Activated T-cell treated with anti-CD3 and anti-CD28 coated beads for 1 hour (primary cell): Measurements from ENCODE around the gene LILRB5.
A peak's percentile ranks its signal among the peaks of the same experiment; 100 is the strongest.
"Not testable (repeated sequence)": the region's sequence is repeated elsewhere in the genome, so short reads cannot be mapped to it uniquely, and the experiment has no call there.

Source experiments
- DNase-seq: peaks from one replicate; pipeline ENCODE4 v3.0.0-alpha.2; 2020; ENCODE audit warnings: low read depth

LILRB5 gene

DNA sequence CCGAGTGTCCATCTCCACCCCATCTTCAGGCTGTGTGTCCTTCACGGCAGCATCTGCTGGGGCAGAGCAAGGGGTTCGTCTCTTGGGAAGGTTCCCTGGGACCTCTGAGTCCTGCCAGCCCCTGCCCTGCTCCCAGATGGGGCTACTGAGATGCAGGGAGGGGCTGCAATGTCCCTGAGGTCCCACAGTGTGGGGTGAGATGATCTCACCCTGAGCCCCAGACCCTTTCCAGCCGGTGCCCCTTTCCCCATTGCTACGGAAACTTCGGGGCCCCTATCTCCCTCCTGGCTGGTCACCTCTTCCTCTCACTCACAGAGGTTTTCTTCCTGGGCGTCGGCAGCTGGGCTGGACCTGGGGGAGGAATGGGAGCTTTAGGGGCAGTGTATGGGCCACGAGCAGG, 18.9 kb upstream of the LILRB5 start:
- no peak for DNase-seq

DNA sequence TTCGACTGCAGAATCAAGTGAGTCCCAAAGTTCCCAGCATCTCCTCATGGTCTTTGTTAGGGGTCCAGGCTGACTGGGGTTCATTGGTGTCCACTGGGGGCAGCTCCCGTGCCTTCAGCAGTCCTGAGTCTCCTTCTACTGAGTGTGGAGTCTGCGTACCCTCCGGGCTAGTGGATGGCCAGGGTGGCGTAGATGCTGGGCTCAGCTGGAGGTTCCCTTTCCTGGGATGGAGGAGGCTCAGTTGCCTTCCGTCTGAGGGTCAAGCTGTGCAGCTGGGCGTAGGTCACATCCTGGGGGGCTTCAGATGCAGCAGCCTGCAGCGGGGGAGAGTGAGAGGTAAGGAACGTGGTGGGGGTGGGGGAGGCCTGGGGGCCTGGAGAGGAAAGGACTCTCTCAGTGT, 17.4 kb upstream of the LILRB5 start:
- not testable (repeated sequence) for DNase-seq

GRCh38 chr19:54273821-54274220, 16.7 kb upstream of the LILRB5 start:
- DNase-seq: no peak

GRCh38 chr19:54272181-54272580, 15.1 kb upstream of the LILRB5 start:
- DNase-seq: not testable (repeated sequence)

DNA sequence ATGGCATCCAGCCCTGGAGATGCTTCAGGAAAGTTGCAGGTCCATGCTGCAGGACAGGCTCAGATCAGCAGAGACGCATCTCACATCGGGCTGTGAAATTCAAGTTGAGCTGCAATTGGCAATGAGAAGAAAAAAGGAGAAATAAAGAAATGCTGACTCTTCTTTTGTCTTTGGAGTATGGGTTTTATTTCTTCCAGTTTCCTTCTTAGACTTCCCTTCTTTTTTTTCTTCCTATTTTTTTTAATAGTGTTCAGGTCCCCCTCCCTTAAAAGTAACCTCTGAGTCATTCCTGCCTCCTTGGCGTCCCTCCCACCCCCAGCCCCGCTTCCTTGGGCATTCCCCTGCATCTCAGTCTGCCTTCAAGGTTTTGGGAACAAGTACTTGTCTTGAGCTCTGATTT, 14.5 kb upstream of the LILRB5 start:
- not testable (repeated sequence) for DNase-seq

GRCh38 chr19:54271106-54271505, 14.0 kb upstream of the LILRB5 start:
- no peak for DNase-seq

DNA sequence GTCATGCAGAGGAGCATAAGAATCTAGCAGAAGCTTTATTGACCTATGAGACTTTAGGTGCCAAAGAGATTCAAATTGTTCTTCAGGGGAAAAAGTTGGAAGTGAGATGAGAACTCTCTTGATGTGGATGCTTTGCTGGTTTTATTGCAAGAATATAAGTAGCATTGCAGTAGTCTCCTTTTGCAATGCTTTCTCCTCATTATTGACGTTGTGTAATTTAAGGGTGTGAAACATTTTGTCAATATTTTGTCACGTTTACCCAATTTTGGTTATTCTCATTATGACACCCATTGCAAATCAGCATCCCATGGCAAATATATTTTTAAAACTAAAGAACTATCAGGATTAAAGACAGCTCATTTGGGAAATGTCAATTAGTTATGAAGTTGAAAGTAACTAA, 11.9 kb upstream of the LILRB5 start:
- no peak for DNase-seq

- peak; percentile 61 for DNase-seq
Measured at GRCh38 chr19:54266133-54266532, 9.1 kb upstream of the LILRB5 start.

- DNase-seq: no peak
Measured at GRCh38 chr19:54262470-54262869, 5.4 kb upstream of the LILRB5 start.

GRCh38 chr19:54262066-54262465, 5.0 kb upstream of the LILRB5 start:
- no peak for DNase-seq

DNA sequence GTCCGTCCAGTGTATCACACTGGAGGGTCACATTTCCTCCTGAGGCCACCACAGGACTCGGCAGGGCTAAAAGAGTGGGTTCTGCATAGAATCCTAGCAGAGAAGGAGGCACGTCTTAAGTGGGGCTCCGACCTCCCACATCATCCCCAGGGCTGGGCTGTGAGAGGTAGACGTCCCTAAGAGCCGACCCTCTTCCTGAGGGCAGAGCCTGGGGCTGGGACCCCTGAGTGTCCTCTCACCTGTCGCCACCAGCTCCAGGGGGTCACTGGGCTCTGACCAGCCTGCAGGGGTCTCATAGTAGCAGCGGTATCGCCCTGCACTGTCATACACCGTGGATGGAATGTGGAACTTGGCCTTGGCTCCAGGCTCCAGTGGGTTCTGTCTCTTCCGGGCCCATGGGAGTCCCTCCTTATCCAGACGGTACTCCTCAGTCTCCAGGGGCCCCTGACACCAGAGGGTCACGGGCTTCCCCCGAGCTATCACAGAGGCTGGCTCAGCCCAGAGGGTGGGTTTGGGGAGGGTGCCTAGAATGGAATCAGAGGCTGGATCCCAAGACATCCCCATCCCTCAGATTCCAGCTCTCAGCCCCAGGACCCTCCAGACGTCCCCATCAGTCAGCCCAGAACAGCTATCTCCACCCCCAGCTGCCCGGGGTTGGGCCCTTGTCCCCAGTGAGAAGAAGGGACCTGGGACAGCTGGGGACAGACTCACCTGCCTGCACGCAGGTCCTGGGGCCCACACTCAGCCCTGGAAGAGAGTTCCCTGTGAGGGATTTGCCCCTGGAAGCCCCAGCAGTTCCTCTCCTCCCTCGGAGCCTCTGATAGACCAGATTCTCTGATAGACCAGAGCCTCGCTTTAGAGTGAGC, 590 bp downstream of the LILRB5 start:
- no peak for DNase-seq

DNA sequence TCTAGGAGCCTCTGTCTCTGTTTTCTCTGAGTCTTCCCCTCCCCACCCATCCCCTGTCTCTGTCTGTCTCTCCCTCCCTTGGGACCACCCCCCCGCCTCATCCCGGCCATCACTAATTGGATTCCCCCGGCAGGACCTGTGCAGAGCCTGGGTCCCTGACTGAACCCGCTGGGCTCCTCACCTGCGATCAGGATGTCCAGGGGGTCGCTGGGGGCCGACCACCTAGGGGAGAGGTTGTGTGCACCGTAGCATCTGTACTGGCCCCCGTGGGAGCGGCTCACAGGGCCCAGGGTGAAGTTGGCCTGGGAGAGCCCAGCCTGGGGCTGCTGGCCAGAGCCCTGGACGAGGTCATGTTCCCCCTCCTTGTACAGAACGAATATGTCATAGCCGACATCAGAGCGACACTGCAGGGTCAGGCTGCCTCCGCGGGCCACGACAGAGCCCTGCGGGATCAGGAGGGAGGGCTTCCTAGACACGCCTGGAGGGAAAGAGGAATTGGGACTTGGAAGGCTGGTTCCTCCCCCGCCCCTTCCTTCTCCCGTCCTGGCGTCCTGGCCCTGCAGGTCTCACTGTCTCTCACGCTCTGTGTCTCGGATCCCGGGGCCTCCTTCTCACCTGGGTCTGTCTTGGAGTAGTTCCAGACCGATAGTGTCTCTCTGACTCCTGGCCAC, 1.8 kb downstream of the LILRB5 start:
- DNase-seq: no peak

GRCh38 chr19:54254195-54254906, 2.7 kb downstream of the LILRB5 start:
- DNase-seq: no peak

DNA sequence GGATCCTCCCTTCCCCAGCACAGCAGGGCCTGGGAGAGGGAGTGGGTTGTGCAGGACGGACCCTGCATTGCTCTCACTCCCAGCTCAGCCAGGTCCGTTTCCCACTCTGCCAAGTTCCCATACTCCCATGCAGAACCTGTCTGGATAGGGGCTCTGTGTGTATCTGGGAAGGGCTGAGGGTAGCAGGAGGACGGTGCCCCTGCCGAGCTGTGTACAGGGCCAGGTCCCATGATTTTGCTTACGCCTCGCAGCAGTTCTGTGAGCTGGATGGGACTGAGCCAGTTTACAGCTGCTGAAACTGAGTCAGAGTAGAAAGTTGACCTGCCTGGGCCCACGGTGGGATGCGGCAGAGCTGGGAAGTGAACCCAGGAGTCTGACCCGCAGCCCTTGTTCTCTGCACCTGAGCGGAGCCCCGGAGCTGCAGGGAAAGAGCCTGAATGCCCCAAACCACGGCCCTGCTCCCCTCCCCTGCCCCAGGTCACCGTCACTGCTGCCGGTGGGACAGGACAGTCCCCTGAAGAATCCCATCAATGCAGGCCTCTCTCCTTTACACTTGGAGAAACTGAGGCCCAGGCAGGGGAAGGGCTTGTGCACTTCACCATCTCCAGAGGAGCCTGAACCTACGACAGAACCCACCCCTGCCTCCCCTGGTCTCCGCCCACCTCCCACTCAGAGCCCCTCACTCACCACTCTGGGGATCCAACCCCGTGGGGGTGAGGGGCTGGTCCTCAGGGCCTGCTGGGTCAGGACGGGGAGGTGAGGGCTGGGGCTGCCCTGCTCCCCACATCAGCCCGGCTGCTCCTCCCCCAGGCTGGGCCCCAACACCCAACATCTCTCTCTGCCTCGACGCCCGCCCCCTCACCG, 3.5 kb downstream of the LILRB5 start:
- no peak for DNase-seq

DNA sequence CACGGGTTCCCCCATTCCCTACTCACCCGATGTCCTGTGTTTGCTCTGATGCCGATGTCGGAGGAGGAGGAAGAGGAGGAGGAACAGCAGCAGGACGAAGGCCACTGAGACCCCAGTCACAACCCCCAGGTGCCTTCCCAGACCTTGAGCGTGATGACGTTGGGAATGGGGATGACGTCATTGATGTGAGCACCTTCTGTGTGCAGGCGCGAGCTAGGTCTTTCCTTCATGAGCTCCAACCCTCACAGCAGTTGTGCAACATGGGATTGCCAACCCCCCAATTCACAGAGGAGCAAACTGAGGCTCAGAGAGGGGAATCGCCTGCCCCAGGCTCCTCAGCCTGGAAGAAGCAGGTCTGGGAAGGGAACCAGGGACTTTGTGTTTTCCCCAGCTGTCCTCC, 4.2 kb downstream of the LILRB5 start:
- no peak for DNase-seq

GRCh38 chr19:54252243-54252642, 4.8 kb downstream of the LILRB5 start:
- no peak for DNase-seq

DNA sequence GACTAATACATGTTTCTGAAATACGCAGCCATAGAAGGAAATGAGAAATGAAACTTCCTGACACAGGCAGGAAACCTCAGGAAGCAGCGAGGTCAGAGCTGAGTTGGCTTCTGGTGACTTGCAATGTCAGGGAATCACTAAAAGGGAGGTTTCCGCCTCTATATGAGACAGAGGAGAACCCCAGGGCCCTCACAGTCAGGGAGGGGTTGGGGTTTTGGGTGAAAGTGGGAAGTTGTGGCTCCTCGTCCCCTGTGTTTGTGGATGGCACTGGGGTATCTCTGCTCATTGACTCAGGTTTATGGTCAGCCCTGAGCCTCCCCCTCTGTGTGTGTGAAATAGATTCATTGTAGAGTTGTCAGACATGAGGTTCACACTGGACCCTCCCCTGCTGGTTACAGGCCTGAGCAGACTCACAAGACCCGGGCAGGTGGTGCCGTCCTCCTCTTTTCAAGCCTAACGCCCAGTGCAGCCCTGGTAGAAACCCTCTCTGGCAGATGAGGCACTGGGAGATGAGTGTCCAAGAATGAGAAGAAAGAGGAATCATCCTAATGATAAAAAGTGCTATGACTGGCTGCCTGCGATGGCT, 9.0 kb downstream of the LILRB5 start:
- no peak for DNase-seq

- DNase-seq: no peak
Measured at GRCh38 chr19:54247106-54247930, 9.8 kb downstream of the LILRB5 start.

DNA sequence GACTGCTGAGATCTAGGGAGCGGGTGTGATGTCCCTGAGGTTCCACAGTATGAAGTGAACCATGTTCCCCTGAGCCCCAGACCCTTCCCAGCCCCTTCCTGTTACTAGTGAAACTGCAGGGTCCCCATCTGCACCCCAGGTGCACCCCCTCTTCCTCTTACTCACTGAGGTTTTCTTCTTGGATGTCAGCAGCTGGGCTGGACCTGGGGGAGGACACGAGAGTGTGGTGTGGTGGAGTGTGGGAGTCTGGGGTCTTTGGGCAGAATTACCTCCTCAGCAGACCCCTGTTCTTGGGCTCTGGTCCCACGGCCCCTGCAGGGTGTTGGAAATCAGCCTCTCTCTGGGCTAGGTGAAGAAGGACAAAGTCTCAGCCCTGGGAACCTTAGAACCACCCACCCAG, 11.1 kb downstream of the LILRB5 start:
- no peak for DNase-seq

DNA sequence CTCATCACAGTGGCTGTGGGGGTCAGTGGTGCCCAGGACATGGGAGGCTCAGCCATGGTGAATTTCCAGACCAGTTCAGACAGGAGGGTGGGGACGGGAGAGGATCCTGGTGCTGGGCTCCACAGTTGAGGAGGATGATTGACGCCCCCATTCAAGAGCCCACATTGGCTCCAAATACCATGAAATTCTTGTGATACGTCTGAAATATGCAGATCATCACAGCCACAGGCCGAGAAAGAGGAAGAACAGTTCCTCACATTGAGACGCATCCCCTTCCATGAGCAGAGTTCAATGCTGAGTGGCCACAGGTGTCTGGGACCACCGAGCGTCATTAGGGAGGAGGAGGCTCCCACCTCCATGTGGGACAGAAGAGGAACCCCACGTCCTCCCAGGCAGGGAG, 13.3 kb downstream of the LILRB5 start:
- not testable (repeated sequence) for DNase-seq

DNA sequence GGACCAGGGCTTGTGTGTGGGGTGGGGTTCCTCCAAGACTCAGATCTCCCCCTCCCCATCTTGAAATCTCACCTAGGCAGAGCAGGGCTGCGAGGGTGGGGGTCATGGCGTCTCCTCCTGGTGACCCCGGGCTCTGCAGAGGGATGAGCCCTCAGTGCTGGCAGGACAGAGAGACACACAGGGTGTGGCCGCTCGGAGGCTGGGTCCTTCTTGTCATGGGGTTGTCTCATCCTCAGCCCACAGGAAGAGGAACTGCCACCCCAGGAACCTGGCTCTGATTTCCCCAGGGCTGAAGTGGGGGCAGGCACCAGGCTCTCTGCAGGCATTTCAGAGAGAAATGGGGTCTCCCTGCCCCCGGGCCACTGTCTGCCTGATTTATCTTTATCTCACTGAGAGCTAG, 14.4 kb downstream of the LILRB5 start, which contains the start of gene LILRA6:
Gene LILRA6 (minus strand): TSS at position 145 of the 400 bp plus-strand sequence.
- not testable (repeated sequence) for DNase-seq
